ENCODE results near the gene CCDC159.

CCDC159 gene

GRCh38 chr19:11364296-11364904 lies 18.1 kb downstream of the CCDC159 start:
- no peak for DNase-seq
- H3K4me1 Mint-ChIP-seq = peaks cover 16% of the 10 kb centered on the region
- H3K36me3 Mint-ChIP-seq (ENCODE audit: low read depth) = no peaks in the 10 kb centered on the region
- no peak overlapping the region for H3K4me3 Mint-ChIP-seq
- no peak for TF ChIP-seq CTCF (IDR thresholded peaks at IDR 0.05)
- no peaks in the 10 kb centered on the region for H3K9me3 Mint-ChIP-seq
- no peak overlapping the region for H3K27ac Mint-ChIP-seq
- H3K27me3 Mint-ChIP-seq (ENCODE audit: low read depth, poor library complexity) = peaks cover 25% of the 10 kb centered on the region

- Mint-ChIP-seq H3K4me3 (no peak overlapping the region), H3K27ac (no peak overlapping the region), H3K36me3 (ENCODE audit: low read depth) (no peaks in the 10 kb centered on the region), H3K9me3 (no peaks in the 10 kb centered on the region), H3K27me3 (ENCODE audit: low read depth, poor library complexity) (peaks cover 22% of the 10 kb centered on the region), H3K4me1 (peaks cover 16% of the 10 kb centered on the region)
- no peak for DNase-seq
- TF ChIP-seq CTCF (IDR thresholded peaks at IDR 0.05) = no peak
Observed at GRCh38 chr19:11364935-11365334, 18.6 kb downstream of the CCDC159 start.

- Mint-ChIP-seq H3K4me3 (no peak overlapping the region), H3K36me3 (ENCODE audit: low read depth) (no peaks in the 10 kb centered on the region), H3K27ac (no peak overlapping the region), H3K9me3 (no peaks in the 10 kb centered on the region), H3K4me1 (peaks cover 13% of the 10 kb centered on the region), H3K27me3 (ENCODE audit: low read depth, poor library complexity) (peaks cover 16% of the 10 kb centered on the region)
- no peak for DNase-seq
- no peak for TF ChIP-seq CTCF (IDR thresholded peaks at IDR 0.05)
Observed at GRCh38 chr19:11365557-11366117, 19.3 kb downstream of the CCDC159 start.

GRCh38 chr19:11367528-11367927 lies 21.2 kb downstream of the CCDC159 start:
- no peak for DNase-seq
- no peak overlapping the region for H3K27ac Mint-ChIP-seq
- no peaks in the 10 kb centered on the region for H3K4me1 Mint-ChIP-seq
- no peak overlapping the region for H3K4me3 Mint-ChIP-seq
- no peaks in the 10 kb centered on the region for H3K36me3 Mint-ChIP-seq (ENCODE audit: low read depth)
- H3K27me3 Mint-ChIP-seq (ENCODE audit: low read depth, poor library complexity) = peaks cover 5% of the 10 kb centered on the region
- H3K9me3 Mint-ChIP-seq = no peaks in the 10 kb centered on the region
- no peak for TF ChIP-seq CTCF (IDR thresholded peaks at IDR 0.05)

- Mint-ChIP-seq H3K27me3 (ENCODE audit: low read depth, poor library complexity) (peaks cover 4% of the 10 kb centered on the region), H3K4me1 (no peaks in the 10 kb centered on the region), H3K36me3 (ENCODE audit: low read depth) (no peaks in the 10 kb centered on the region), H3K4me3 (no peak overlapping the region), H3K9me3 (no peaks in the 10 kb centered on the region), H3K27ac (no peak overlapping the region)
- DNase-seq = no peak
- no peak for TF ChIP-seq CTCF (IDR thresholded peaks at IDR 0.05)
Observed at GRCh38 chr19:11370744-11371143, 24.4 kb downstream of the CCDC159 start.
